Testis (tissue), 3 donors: Measurements from ENCODE around the gene FERMT3. TPM values are rescaled to one million over a fixed set of nuclear protein-coding genes. Genes with fewer than 3 reads are reported as not detected.
A peak's percentile ranks its signal among the peaks of the same experiment; 100 is the strongest.

Source experiments
- DNase-seq: peaks from one replicate; pipeline ENCODE4 v3.0.0-alpha.2; 2019
- H3K27ac ChIP-seq, 2 donors: fragments of 200-600 bp; sonication (generic); one replicate each; pipeline ENCODE4 v1.5.1; 2019
- H3K27me3 ChIP-seq: fragments of 200-600 bp; sonication (generic); one replicate; pipeline ENCODE4 v1.5.1; 2019
- H3K36me3 ChIP-seq: fragments of 200-600 bp; sonication (generic); one replicate; pipeline ENCODE4 v1.5.1; 2017; ENCODE audit warnings: low read depth; ENCODE audit errors: missing control alignments
- H3K4me1 ChIP-seq: fragments of 200-600 bp; sonication (generic); one replicate; pipeline ENCODE4 v1.5.1; 2019
- H3K4me3 ChIP-seq, 2 donors: fragments of 200-600 bp; sonication (generic); one replicate each; pipeline ENCODE4 v1.5.1; 2017 to 2019
- H3K9me3 ChIP-seq: fragments of 200-600 bp; sonication (generic); one replicate; pipeline ENCODE4 v1.5.1; 2017
- CTCF ChIP-seq, 3 experiments: fragments of 450-650 bp in 2 of 3; fragments of 200-600 bp in 1 of 3; sonication (generic) in 1 of 3; IDR thresholded peaks; one replicate each; pipeline ENCODE4 v1.5.1; 2016 to 2019; ENCODE audit warnings: antibody characterized with exemption in 3 of 3, mild to moderate bottlenecking in 2 of 3, moderate library complexity in 1 of 3
- POLR2A ChIP-seq: fragments of 450-650 bp; IDR thresholded peaks from one replicate; pipeline ENCODE4 v1.6.1; 2017; ENCODE audit warnings: antibody characterized with exemption, mild to moderate bottlenecking, moderate library complexity
- WGBS, 2 donors: methylation state at CpG; one replicate each; pipeline ENCODE4 v1.1.5; 2018; 5-methylcytosine and 5-hydroxymethylcytosine counted together
- intact Hi-C: fragments of 100-400 bp; cut with DNase I; formaldehyde crosslinking; loops from one replicate; pipeline ENCODE4 v1.15.1; 2023; ENCODE audit warnings: low total_unique reads
- polyA plus RNA-seq: library from polyadenylated mRNA; stranded (reverse); fragments of 350-450 nt; fragmentation: Illumina TruSeq; extraction: RNeasy Lipid Tissue Mini Kit (QIAGEN cat#74804); gene quantifications from one replicate; pipeline ENCODE4 v1.2.3, GENCODE V29; 2014; ENCODE audit warnings: low read depth, low replicate concordance; ENCODE audit not compliant: insufficient read depth
- total RNA-seq, 2 donors: library from RNA; depleted of rRNA; stranded (reverse); fragments of >200 nt; gene quantifications; one replicate each; pipeline ENCODE4 v1.2.3, GENCODE V29; 2016

The FERMT3 gene
- total and polyA plus RNA-seq, 3 donors from 2014 or later: 7.2 to 10.9 (median 8.2) TPM

DNA sequence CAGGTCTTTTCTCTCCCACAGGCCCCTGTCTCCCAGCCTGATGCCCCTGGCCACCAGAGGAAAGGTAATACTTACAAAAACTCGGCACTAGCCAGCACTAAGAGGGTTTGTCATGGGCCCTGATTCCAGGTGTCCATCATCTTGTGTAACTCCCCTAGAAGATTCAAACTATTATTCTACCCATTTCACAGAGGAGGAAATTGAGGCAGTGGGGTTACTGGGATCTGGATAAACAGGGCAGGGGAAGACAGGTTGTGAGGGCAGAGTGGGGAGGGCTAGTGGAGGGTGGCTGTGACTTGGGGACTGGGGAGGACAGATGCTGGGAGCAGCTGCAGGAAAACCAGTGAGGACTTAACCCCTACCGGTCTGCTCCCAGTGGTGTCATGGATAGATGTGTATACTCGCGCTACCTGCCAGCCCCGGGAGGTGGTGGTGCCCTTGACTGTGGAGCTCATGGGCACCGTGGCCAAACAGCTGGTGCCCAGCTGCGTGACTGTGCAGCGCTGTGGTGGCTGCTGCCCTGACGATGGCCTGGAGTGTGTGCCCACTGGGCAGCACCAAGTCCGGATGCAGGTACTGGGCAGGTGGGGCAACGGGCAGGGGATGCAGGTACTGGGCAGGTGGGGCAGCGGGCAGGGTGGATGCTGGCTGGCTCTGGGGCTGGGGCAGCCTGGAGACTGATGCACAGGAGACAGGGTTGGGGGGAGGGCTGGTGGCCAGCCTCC is 29.1 kb downstream of the FERMT3 start:
- WGBS, 2 donors: 80 to 86% methylated on average over 8 to 12 of the region's 12 CpGs

GRCh38 chr11:64237484-64237951 is 31.0 kb downstream of the FERMT3 start:
- Histone ChIP-seq H3K27me3 (no peaks in the 10 kb centered on the region), H3K27ac (no peak overlapping the region), H3K4me3 (no peak overlapping the region), H3K9me3 (no peaks in the 10 kb centered on the region), H3K36me3 (no peaks in the 10 kb centered on the region), H3K4me1 (peaks cover 32% of the 10 kb centered on the region)
- intact Hi-C loops: no loop called here
- TF ChIP-seq POLR2A: no peak
- no peak for TF ChIP-seq CTCF (IDR thresholded peaks at IDR 0.05)
- WGBS, 2 donors: 68 to 76% methylated on average over 12 of the region's 12 CpGs
- no peak for DNase-seq

More for the DNA sequence above, 29.1 kb downstream of the FERMT3 start:
- intact Hi-C loops: no loop called here
- TF ChIP-seq CTCF (IDR thresholded peaks at IDR 0.05): no peak
- no peak for TF ChIP-seq POLR2A
- H3K36me3 ChIP-seq: no peaks in the 10 kb centered on the region
- no peaks in the 10 kb centered on the region for H3K27me3 ChIP-seq
- H3K9me3 ChIP-seq: no peaks in the 10 kb centered on the region
- peak overlapping the region in 1 of 2 donors; percentile 73 for H3K4me3 ChIP-seq
- DNase-seq: no peak
- H3K4me1 ChIP-seq: peaks cover 29% of the 10 kb centered on the region
- H3K27ac ChIP-seq: peak overlapping the region in 1 of 2 donors; percentile 89

- Histone ChIP-seq H3K27ac (no peak overlapping the region), H3K27me3 (no peaks in the 10 kb centered on the region), H3K4me3 (no peak overlapping the region), H3K9me3 (no peaks in the 10 kb centered on the region), H3K36me3 (no peaks in the 10 kb centered on the region), H3K4me1 (peaks cover 37% of the 10 kb centered on the region)
- TF ChIP-seq POLR2A (no peak), CTCF (IDR thresholded peaks at IDR 0.05) (no peak)
- intact Hi-C loops: no loop called here
- DNase-seq: no peak
- 87% methylated on average over 9 of the region's 9 CpGs; no CpG with 5 or more reads in 1 of the 2 donors for WGBS, 2 donors
Observed at GRCh38 chr11:64238076-64238475, 31.6 kb downstream of the FERMT3 start.

- no peaks in the 10 kb centered on the region for H3K27me3 ChIP-seq
- intact Hi-C loops: no loop called here
- no peak for DNase-seq
- no peaks in the 10 kb centered on the region for H3K9me3 ChIP-seq
- WGBS, 2 donors: 76 to 78% methylated on average over 5 of the region's 5 CpGs
- H3K27ac ChIP-seq: no peak overlapping the region
- H3K4me3 ChIP-seq: no peak overlapping the region
- H3K4me1 ChIP-seq: peaks cover 32% of the 10 kb centered on the region
- H3K36me3 ChIP-seq: no peaks in the 10 kb centered on the region
- TF ChIP-seq CTCF (IDR thresholded peaks at IDR 0.05): no peak
- TF ChIP-seq POLR2A: no peak
Observed at GRCh38 chr11:64238999-64239398, 32.5 kb downstream of the FERMT3 start.
